PFSK-1 (cell line): ENCODE results near the gene TRERF1.

Experiments
- FOXP2 ChIP-seq: optimal IDR thresholded peaks from 2 replicates; pipeline ENCODE3; 2011; ENCODE audit warnings: borderline replicate concordance, control low read depth, inconsistent platforms; ENCODE audit not compliant: insufficient read depth; ENCODE audit errors: extremely low read length, extremely low read depth
- POLR2AphosphoS5 ChIP-seq: IDR thresholded peaks from 2 replicates; pipeline ENCODE4 v1.6.1; 2012; ENCODE audit warnings: low read depth, mild to moderate bottlenecking, control low read depth, low read length, moderate library complexity
- REST ChIP-seq, 2 experiments: IDR thresholded peaks; 2 replicates each; pipeline versions ENCODE4 v1.6.1 to v1.8.0; 2011 to 2012; ENCODE audit warnings: low read depth in 2 of 2, low read length in 2 of 2, control low read depth in 1 of 2, inconsistent platforms in 1 of 2, mild to moderate bottlenecking in 1 of 2, moderate library complexity in 1 of 2; ENCODE audit not compliant: insufficient read depth in 1 of 2
- SIN3A ChIP-seq: IDR thresholded peaks from 2 replicates; pipeline ENCODE4 v1.6.1; 2012; ENCODE audit warnings: mild to moderate bottlenecking, low read length, moderate library complexity, borderline replicate concordance; ENCODE audit not compliant: insufficient read depth
- TAF1 ChIP-seq: IDR thresholded peaks from 2 replicates; pipeline ENCODE4 v1.6.1; 2012; ENCODE audit warnings: low read length, control low read depth, borderline replicate concordance; ENCODE audit not compliant: insufficient read depth

Gene TRERF1

GRCh38 chr6:42355416-42355815 lies 96.3 kb downstream of the TRERF1 start:
- TF ChIP-seq SIN3A (no peak), POLR2AphosphoS5 (no peak), REST (IDR thresholded peaks at IDR 0.05; ENCODE audit: insufficient read depth in 1 of 2, low read depth in 2 of 2, low read length in 2 of 2) (no peak), TAF1 (no peak), FOXP2 (no peak)

GRCh38 chr6:42354702-42355101 lies 97.0 kb downstream of the TRERF1 start:
- TF ChIP-seq REST (IDR thresholded peaks at IDR 0.05; ENCODE audit: insufficient read depth in 1 of 2, low read depth in 2 of 2, low read length in 2 of 2) (no peak), FOXP2 (no peak), SIN3A (no peak), POLR2AphosphoS5 (no peak), TAF1 (no peak)

- TF ChIP-seq REST (IDR thresholded peaks at IDR 0.05; ENCODE audit: insufficient read depth in 1 of 2, low read depth in 2 of 2, low read length in 2 of 2) (no peak), POLR2AphosphoS5 (no peak), SIN3A (no peak), FOXP2 (no peak), TAF1 (no peak)
Measured at GRCh38 chr6:42352856-42353564, 98.7 kb downstream of the TRERF1 start.

- TF ChIP-seq REST (IDR thresholded peaks at IDR 0.05; ENCODE audit: insufficient read depth in 1 of 2, low read depth in 2 of 2, low read length in 2 of 2) (no peak), SIN3A (no peak), FOXP2 (no peak), POLR2AphosphoS5 (no peak), TAF1 (no peak)
Measured at GRCh38 chr6:42350911-42351310, 100.8 kb downstream of the TRERF1 start.
